SK-N-SH (cell line): ENCODE data around the gene C3orf33. TPM values are rescaled to one million over a fixed set of nuclear protein-coding genes. Genes with fewer than 3 reads are reported as not detected.

Experiments
- CTCF ChIA-PET: fragments of 300-600, 350-600 bp; formaldehyde crosslinking; extraction: SDS; loops from one replicate; lab custom pipeline; 2021; lab: Yijun Ruan, JAX
- POLR2A ChIA-PET: fragments of 350-600 bp; sonication (Branson Sonifier 250); formaldehyde crosslinking; extraction: SDS; loops from one replicate; lab custom pipeline; 2020; ENCODE audit warnings: antibody characterized with exemption, inconsistent platforms; lab: Yijun Ruan, JAX
- DNase-seq: peaks from one replicate; pipeline ENCODE4 v3.0.0; 2012
- H2AFZ ChIP-seq: fragments of 200-600 bp; sonication (generic); 2 replicates; pipeline ENCODE4 v1.8.1; 2016; ENCODE audit warnings: antibody characterized with exemption, mild to moderate bottlenecking, low read depth
- H3F3A ChIP-seq: fragments of 200-600 bp; sonication (generic); replicated peaks from 2 replicates; pipeline ENCODE3; 2016; ENCODE audit warnings: antibody characterized with exemption, mild to moderate bottlenecking; ENCODE audit not compliant: insufficient read depth
- H3K27ac ChIP-seq, 2 experiments: fragments of 200-500 bp in 1 of 2; fragments of 200-600 bp in 1 of 2; sonication (Bioruptor generic) in 1 of 2; sonication (generic), shearing (Covaris generic) in 1 of 2; 2 replicates each; pipeline versions ENCODE4 v1.5.1 to v1.6.1; 2014 to 2016; ENCODE audit warnings: low read depth in 2 of 2, inconsistent platforms in 1 of 2, low read length in 1 of 2, mild to moderate bottlenecking in 1 of 2, mixed read lengths in 1 of 2
- H3K27me3 ChIP-seq: fragments of 200-600 bp; sonication (generic), shearing (Covaris generic); 2 replicates; pipeline ENCODE4 v1.6.1; 2016; ENCODE audit warnings: mixed run types; ENCODE audit not compliant: insufficient read depth
- H3K36me3 ChIP-seq, 2 experiments: fragments of 200-500 bp in 1 of 2; fragments of 200-600 bp in 1 of 2; sonication (Bioruptor generic) in 1 of 2; sonication (generic) in 1 of 2; replicated peaks in 1 of 2; 2 replicates each; pipeline versions ENCODE3 to v1.5.1; 2014 to 2016; ENCODE audit warnings: low read length in 1 of 2, mild to moderate bottlenecking in 1 of 2; ENCODE audit not compliant: insufficient read depth in 2 of 2, control insufficient read depth in 1 of 2
- H3K4me1 ChIP-seq, 2 experiments: fragments of 200-500 bp in 1 of 2; fragments of 200-600 bp in 1 of 2; sonication (Bioruptor generic) in 1 of 2; sonication (generic), shearing (Covaris generic) in 1 of 2; 2 replicates each; pipeline versions ENCODE4 v1.5.1 to v1.6.1; 2014 to 2016; ENCODE audit warnings: low read depth in 1 of 2, low read length in 1 of 2, mixed run types in 1 of 2; ENCODE audit not compliant: insufficient read depth in 2 of 2, control insufficient read depth in 1 of 2
- H3K4me2 ChIP-seq: fragments of 200-600 bp; sonication (generic), shearing (Covaris generic); 2 replicates; pipeline ENCODE4 v1.6.1; 2017; ENCODE audit warnings: mixed run types
- H3K4me3 ChIP-seq, 2 experiments: fragments of 200-500 bp in 1 of 2; fragments of 200-600 bp in 1 of 2; sonication (Bioruptor generic) in 1 of 2; sonication (generic), shearing (Covaris generic) in 1 of 2; 2 replicates each; pipeline versions ENCODE4 v1.5.1 to v1.8.1; 2014 to 2016; ENCODE audit warnings: low read depth in 2 of 2, inconsistent platforms in 1 of 2, low read length in 1 of 2, mild to moderate bottlenecking in 1 of 2, mixed read lengths in 1 of 2, moderate library complexity in 1 of 2
- H3K79me2 ChIP-seq: fragments of 200-600 bp; sonication (generic); 2 replicates; pipeline ENCODE4 v1.8.1; 2017; ENCODE audit warnings: mild to moderate bottlenecking; ENCODE audit not compliant: insufficient read depth
- H3K9ac ChIP-seq: fragments of 200-600 bp; sonication (generic); 2 replicates; pipeline ENCODE4 v1.6.1; 2017; ENCODE audit warnings: mixed run types
- H3K9me2 ChIP-seq: fragments of 200-600 bp; sonication (generic); 2 replicates; pipeline ENCODE4 v1.6.1; 2017; ENCODE audit warnings: mixed run types
- H3K9me3 ChIP-seq: fragments of 200-600 bp; sonication (generic); 2 replicates; pipeline ENCODE4 v1.6.1; 2017; ENCODE audit warnings: mixed run types, mild to moderate bottlenecking, moderate library complexity
- H4K20me1 ChIP-seq: fragments of 200-600 bp; sonication (generic); 2 replicates; pipeline ENCODE4 v1.6.1; 2017; ENCODE audit warnings: mild to moderate bottlenecking, mixed run types; ENCODE audit not compliant: insufficient read depth
- CTCF ChIP-seq: fragments of 200-600 bp; sonication (generic); IDR thresholded peaks from 2 replicates; pipeline ENCODE4 v1.6.1; 2017; ENCODE audit warnings: antibody characterized with exemption, mild to moderate bottlenecking, moderate library complexity
- ELF1 ChIP-seq: IDR thresholded peaks from 2 replicates; pipeline ENCODE4 v1.4.0; 2012
- EP300 ChIP-seq, 2 experiments: IDR thresholded peaks; 2 replicates each; pipeline versions ENCODE4 v1.4.0 to v1.6.1; 2012; ENCODE audit warnings: borderline replicate concordance in 1 of 2, low read depth in 1 of 2, low read length in 1 of 2
- FOXM1 ChIP-seq: IDR thresholded peaks from 2 replicates; pipeline ENCODE4 v1.4.0; 2012; ENCODE audit warnings: low read depth, mild to moderate bottlenecking
- JUND ChIP-seq: IDR thresholded peaks from 2 replicates; pipeline ENCODE4 v1.4.0; 2012
- MAX ChIP-seq: IDR thresholded peaks from 2 replicates; pipeline ENCODE4 v1.4.0; 2012; ENCODE audit warnings: low read depth
- NRF1 ChIP-seq: IDR thresholded peaks from 2 replicates; pipeline ENCODE4 v1.6.1; 2012; ENCODE audit warnings: low read depth, mild to moderate bottlenecking, low read length
- POLR2AphosphoS5 ChIP-seq: IDR thresholded peaks from 2 replicates; pipeline ENCODE4 v1.6.1; 2012; ENCODE audit warnings: low read depth, low read length
- RCOR1 ChIP-seq: fragments of 150-350 bp; IDR thresholded peaks from 2 replicates; pipeline ENCODE4 v1.6.1; 2017; ENCODE audit warnings: antibody characterized with exemption, low read length
- REST ChIP-seq: IDR thresholded peaks from 2 replicates; pipeline ENCODE4 v1.6.1; 2012; ENCODE audit warnings: mild to moderate bottlenecking, low read depth, low read length, moderate library complexity
- RFX5 ChIP-seq: IDR thresholded peaks from 2 replicates; pipeline ENCODE4 v1.6.1; 2012; ENCODE audit warnings: mild to moderate bottlenecking, improper control_type of control experiment, low read length
- RXRA ChIP-seq: IDR thresholded peaks from 2 replicates; pipeline ENCODE4 v1.4.0; 2012; ENCODE audit warnings: low read depth, mild to moderate bottlenecking, borderline replicate concordance
- SIN3A ChIP-seq: IDR thresholded peaks from 2 replicates; pipeline ENCODE4 v1.6.1; 2012; ENCODE audit warnings: low read depth, mild to moderate bottlenecking, low read length, moderate library complexity, borderline replicate concordance
- TAF1 ChIP-seq: IDR thresholded peaks from 2 replicates; pipeline ENCODE4 v1.6.1; 2012; ENCODE audit warnings: low read depth, mild to moderate bottlenecking, low read length, moderate library complexity, borderline replicate concordance
- TCF12 ChIP-seq: IDR thresholded peaks from 2 replicates; pipeline ENCODE4 v1.4.0; 2012
- USF1 ChIP-seq: IDR thresholded peaks from 2 replicates; pipeline ENCODE4 v1.4.0; 2012; ENCODE audit warnings: low read depth, borderline replicate concordance
- USF2 ChIP-seq: fragments of 150-350 bp; IDR thresholded peaks from 2 replicates; pipeline ENCODE4 v1.6.1; 2017; ENCODE audit warnings: antibody characterized with exemption, low read length, low read depth, borderline replicate concordance
- ZBTB33 ChIP-seq: IDR thresholded peaks from 2 replicates; pipeline ENCODE4 v1.4.0; 2012; ENCODE audit warnings: low read depth, borderline replicate concordance
- WGBS: methylation state at CpG from one replicate; pipeline ENCODE4 v1.1.6; 2017; ENCODE audit warnings: low lambda C conversion rate; 5-methylcytosine and 5-hydroxymethylcytosine counted together
- polyA plus RNA-seq, 3 experiments: library from polyadenylated mRNA; depleted of rRNA; stranded (reverse); fragments of >200 nt; gene quantifications; 2 replicates each; pipeline ENCODE4 v1.2.3, GENCODE V29; 2012

Gene C3orf33
- polyA plus RNA-seq, 1 of the 3 experiments (the other 2 are of a cell fraction), result 2.9 TPM

- H3K27me3 ChIP-seq, result no peaks in the 10 kb centered on the region
- H3K27ac ChIP-seq, result no peak overlapping the region
- no peaks in the 10 kb centered on the region for H3K4me1 ChIP-seq
- H3K36me3 ChIP-seq, result peaks cover 0 to 9% of the 10 kb centered on the region in 2 experiments
- no peak overlapping the region for H3K4me3 ChIP-seq
- H3K79me2 ChIP-seq, result no peaks in the 10 kb centered on the region
- TF ChIP-seq FOXM1 (no peak), USF1 (no peak), ZBTB33 (no peak), RXRA (no peak), MAX (no peak)
- TF ChIP-seq, all 33 proteins: peak for 0
- WGBS, result 94% methylated on average over 4 of the region's 4 CpGs
- Histone ChIP-seq H2AFZ (no peak overlapping the region), H3K9ac (no peak overlapping the region), H3K4me2 (no peak overlapping the region), H3K9me2 (no peaks in the 10 kb centered on the region), H4K20me1 (no peaks in the 10 kb centered on the region), H3K9me3 (no peaks in the 10 kb centered on the region), H3F3A (no peaks in the 10 kb centered on the region)
- no peak for DNase-seq
- POLR2A ChIA-PET, result no interaction called here
- CTCF ChIA-PET, result interaction anchor here (1.2 kb wide), 1 partner anchor 109 kb away, joined by 3 read pairs; no protein-coding TSS in a partner anchor
Observed at GRCh38 chr3:155760653-155761052, 45.4 kb downstream of the C3orf33 start.

- TF ChIP-seq EP300 (IDR thresholded peaks at IDR 0.05; ENCODE audit: borderline replicate concordance in 1 of 2, low read depth in 1 of 2, low read length in 1 of 2) (no peak), RFX5 (no peak), RCOR1 (no peak), NRF1 (no peak), SIN3A (no peak), TAF1 (no peak), POLR2AphosphoS5 (no peak), MAX (no peak), FOXM1 (no peak), JUND (no peak), REST (no peak), USF2 (no peak), CTCF (no peak), TCF12 (no peak), ELF1 (no peak)
- Histone ChIP-seq H3K4me1 (no peaks in the 10 kb centered on the region), H3K36me3 (no peaks in the 10 kb centered on the region), H4K20me1 (no peaks in the 10 kb centered on the region), H3K4me3 (no peak overlapping the region), H2AFZ (no peak overlapping the region), H3K9me2 (no peaks in the 10 kb centered on the region), H3K9ac (no peak overlapping the region), H3F3A (no peaks in the 10 kb centered on the region), H3K4me2 (no peak overlapping the region), H3K79me2 (no peaks in the 10 kb centered on the region), H3K27me3 (no peaks in the 10 kb centered on the region), H3K9me3 (no peaks in the 10 kb centered on the region), H3K27ac (no peak overlapping the region)
- no peak for DNase-seq
- ChIA-PET CTCF (interaction anchor here (1.4 kb wide), 1 partner anchor 139 kb away, joined by 4 read pairs; no protein-coding TSS in a partner anchor), POLR2A (no interaction called here)
- 95% methylated on average over 7 of the region's 7 CpGs for WGBS
Observed at GRCh38 chr3:155757577-155757976, 48.5 kb downstream of the C3orf33 start.
